A549 treated with Mapracorat at 1 μM for 4 hours (cell line): ENCODE results near the gene USP15. TPM values are rescaled to one million over a fixed set of nuclear protein-coding genes. Genes with fewer than 3 reads are reported as not detected.

Experiments
- total RNA-seq: library from RNA; stranded (reverse); fragments of 200-300 nt; extraction: Qiagen RNA extraction; gene quantifications from 5 replicates; pipeline ENCODE4 v1.2.3, GENCODE V29; 2022

Gene USP15
- total RNA-seq: 29.3 to 37.1 TPM (median 31.3 TPM) in 5 replicates

GRCh38 chr12:62259993-62260732 lies at the start of gene USP15:
USP15 (plus strand) TSS chr12:62260404; CDS start chr12:62260415, 11 bp downstream.

Other genes with a start within 250 kb of the USP15 start
- gene MON2, start 206.4 kb downstream of the USP15 start, total RNA-seq: 11.7 to 15.4 TPM (median 14.0 TPM) in 5 replicates